ENCODE measurements around the gene COQ8A.

- TF ChIP-seq, protein P1, sequence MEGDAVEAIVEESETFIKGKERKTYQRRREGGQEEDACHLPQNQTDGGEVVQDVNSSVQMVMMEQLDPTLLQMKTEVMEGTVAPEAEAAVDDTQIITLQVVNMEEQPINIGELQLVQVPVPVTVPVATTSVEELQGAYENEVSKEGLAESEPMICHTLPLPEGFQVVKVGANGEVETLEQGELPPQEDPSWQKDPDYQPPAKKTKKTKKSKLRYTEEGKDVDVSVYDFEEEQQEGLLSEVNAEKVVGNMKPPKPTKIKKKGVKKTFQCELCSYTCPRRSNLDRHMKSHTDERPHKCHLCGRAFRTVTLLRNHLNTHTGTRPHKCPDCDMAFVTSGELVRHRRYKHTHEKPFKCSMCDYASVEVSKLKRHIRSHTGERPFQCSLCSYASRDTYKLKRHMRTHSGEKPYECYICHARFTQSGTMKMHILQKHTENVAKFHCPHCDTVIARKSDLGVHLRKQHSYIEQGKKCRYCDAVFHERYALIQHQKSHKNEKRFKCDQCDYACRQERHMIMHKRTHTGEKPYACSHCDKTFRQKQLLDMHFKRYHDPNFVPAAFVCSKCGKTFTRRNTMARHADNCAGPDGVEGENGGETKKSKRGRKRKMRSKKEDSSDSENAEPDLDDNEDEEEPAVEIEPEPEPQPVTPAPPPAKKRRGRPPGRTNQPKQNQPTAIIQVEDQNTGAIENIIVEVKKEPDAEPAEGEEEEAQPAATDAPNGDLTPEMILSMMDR (IDR thresholded peaks at IDR 0.05) = no peak
- TF ChIP-seq POLR2A (IDR thresholded peaks at IDR 0.05) = no peak
Observed at GRCh38 chr1:226960944-226961765, 21.1 kb downstream of the COQ8A start.

Measured in prostate gland (tissue), 2 donors.